Esophagus muscularis mucosa (tissue), 4 donors: Measurements from ENCODE around the gene PRSS50. TPM values are rescaled to one million over a fixed set of nuclear protein-coding genes. Genes with fewer than 3 reads are reported as not detected.

Source experiments
- DNase-seq: peaks from one replicate; pipeline ENCODE4 v3.0.0-alpha.2; 2017; ENCODE audit errors: extremely low spot score
- H3K27ac ChIP-seq, 4 donors: fragments of 200-600 bp; sonication (generic); replicated peaks in 1 of 4; 1 replicate in 3 of 4; 2 replicates in 1 of 4; pipeline ENCODE4 v1.5.1; 2016 to 2019; ENCODE audit warnings: mild to moderate bottlenecking in 1 of 4
- H3K27me3 ChIP-seq, 4 donors: fragments of 200-600 bp; sonication (generic); one replicate each; pipeline versions ENCODE4 v1.5.1 to v1.6.0; 2016 to 2019
- H3K36me3 ChIP-seq, 4 donors: fragments of 200-600 bp; sonication (generic); one replicate each; pipeline ENCODE4 v1.5.1; 2016 to 2019
- H3K4me1 ChIP-seq, 4 donors: fragments of 200-600 bp; sonication (generic); one replicate each; pipeline ENCODE4 v1.5.1; 2016 to 2019
- H3K4me3 ChIP-seq, 4 donors: fragments of 200-600 bp; sonication (generic); 1 replicate in 2 of 4; 2 replicates in 2 of 4; pipeline ENCODE4 v1.5.1; 2016 to 2019; ENCODE audit warnings: mild to moderate bottlenecking in 4 of 4, moderate library complexity in 1 of 4
- H3K9me3 ChIP-seq, 4 donors: fragments of 200-600 bp; sonication (generic); 1 replicate in 3 of 4; 2 replicates in 1 of 4; pipeline ENCODE4 v1.5.1; 2016 to 2019
- EP300 ChIP-seq: sonication (generic); formaldehyde crosslinking; IDR thresholded peaks from one replicate; pipeline ENCODE4 v1.6.1; 2017; ENCODE audit warnings: antibody characterized with exemption
- POLR2A ChIP-seq: fragments of 450-650 bp; IDR thresholded peaks from one replicate; pipeline ENCODE4 v1.6.1; 2017; ENCODE audit warnings: antibody characterized with exemption, moderate library complexity, mild to moderate bottlenecking, low read depth
- POLR2AphosphoS5 ChIP-seq, 2 donors: sonication (generic); formaldehyde crosslinking; IDR thresholded peaks; one replicate each; pipeline ENCODE4 v1.6.1; 2017; ENCODE audit warnings: antibody characterized with exemption in 2 of 2
- WGBS: methylation state at CpG from one replicate; pipeline ENCODE4 v1.1.5; 2018; 5-methylcytosine and 5-hydroxymethylcytosine counted together
- intact Hi-C: fragments of 100-400 bp; cut with DNase I; formaldehyde crosslinking; loops from one replicate; pipeline ENCODE4 v1.15.1; 2023
- total RNA-seq, 4 donors: library from RNA; depleted of rRNA; stranded (reverse); fragments of >200 nt; gene quantifications; one replicate each; pipeline versions ENCODE4 v1.1.0 to v1.2.1, GENCODE V29; 2016
- TF ChIP-seq, protein P1 (sequence below), 3 experiments: fragments of 200-600 bp in 2 of 3; fragments of 450-650 bp in 1 of 3; sonication (generic) in 2 of 3; IDR thresholded peaks; one replicate each; pipeline ENCODE4 v1.5.1; 2017 to 2019; ENCODE audit warnings: antibody characterized with exemption in 3 of 3, mild to moderate bottlenecking in 2 of 3, moderate library complexity in 1 of 3

Gene PRSS50
- total RNA-seq, 4 donors from 2014 or later = 0.32 to 0.46 (median 0.42) TPM; not detected in 1

DNA sequence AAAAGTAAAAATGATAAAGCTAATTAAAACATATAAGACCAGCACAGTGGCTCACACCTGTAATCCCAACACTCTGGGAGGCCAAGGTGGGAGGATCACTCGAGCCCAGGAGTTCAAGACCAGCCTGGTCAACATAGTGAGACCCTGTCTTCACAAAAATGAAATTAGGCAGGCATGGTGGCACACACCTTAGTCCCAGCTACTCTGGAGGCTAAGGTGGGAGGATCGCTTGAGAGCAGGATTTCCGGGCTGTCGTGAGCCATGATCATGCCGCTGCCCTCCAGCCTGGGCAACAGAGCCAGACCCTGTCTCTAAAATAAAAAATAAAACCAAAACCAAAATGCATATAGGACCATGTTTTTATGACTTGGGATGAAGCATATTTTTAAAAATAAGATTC lies 4.8 kb upstream of the PRSS50 start:
- 92% methylated on average over 5 of the region's 5 CpGs for WGBS
- Histone ChIP-seq H3K27me3 (peaks cover 0 to 32% (median 3%) of the 10 kb centered on the region in 4 donors), H3K4me3 (no peak overlapping the region), H3K36me3 (no peaks in the 10 kb centered on the region), H3K9me3 (no peaks in the 10 kb centered on the region), H3K27ac (no peak overlapping the region), H3K4me1 (peaks cover 0 to 13% (median 0%) of the 10 kb centered on the region in 4 donors)
- intact Hi-C loops = no loop called here
- DNase-seq = peak; percentile 60
- TF ChIP-seq, protein P1, sequence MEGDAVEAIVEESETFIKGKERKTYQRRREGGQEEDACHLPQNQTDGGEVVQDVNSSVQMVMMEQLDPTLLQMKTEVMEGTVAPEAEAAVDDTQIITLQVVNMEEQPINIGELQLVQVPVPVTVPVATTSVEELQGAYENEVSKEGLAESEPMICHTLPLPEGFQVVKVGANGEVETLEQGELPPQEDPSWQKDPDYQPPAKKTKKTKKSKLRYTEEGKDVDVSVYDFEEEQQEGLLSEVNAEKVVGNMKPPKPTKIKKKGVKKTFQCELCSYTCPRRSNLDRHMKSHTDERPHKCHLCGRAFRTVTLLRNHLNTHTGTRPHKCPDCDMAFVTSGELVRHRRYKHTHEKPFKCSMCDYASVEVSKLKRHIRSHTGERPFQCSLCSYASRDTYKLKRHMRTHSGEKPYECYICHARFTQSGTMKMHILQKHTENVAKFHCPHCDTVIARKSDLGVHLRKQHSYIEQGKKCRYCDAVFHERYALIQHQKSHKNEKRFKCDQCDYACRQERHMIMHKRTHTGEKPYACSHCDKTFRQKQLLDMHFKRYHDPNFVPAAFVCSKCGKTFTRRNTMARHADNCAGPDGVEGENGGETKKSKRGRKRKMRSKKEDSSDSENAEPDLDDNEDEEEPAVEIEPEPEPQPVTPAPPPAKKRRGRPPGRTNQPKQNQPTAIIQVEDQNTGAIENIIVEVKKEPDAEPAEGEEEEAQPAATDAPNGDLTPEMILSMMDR (IDR thresholded peaks at IDR 0.05) = no peak
- no peak for TF ChIP-seq POLR2AphosphoS5 (IDR thresholded peaks at IDR 0.05)
- no peak for TF ChIP-seq POLR2A
- no peak for TF ChIP-seq EP300

DNA sequence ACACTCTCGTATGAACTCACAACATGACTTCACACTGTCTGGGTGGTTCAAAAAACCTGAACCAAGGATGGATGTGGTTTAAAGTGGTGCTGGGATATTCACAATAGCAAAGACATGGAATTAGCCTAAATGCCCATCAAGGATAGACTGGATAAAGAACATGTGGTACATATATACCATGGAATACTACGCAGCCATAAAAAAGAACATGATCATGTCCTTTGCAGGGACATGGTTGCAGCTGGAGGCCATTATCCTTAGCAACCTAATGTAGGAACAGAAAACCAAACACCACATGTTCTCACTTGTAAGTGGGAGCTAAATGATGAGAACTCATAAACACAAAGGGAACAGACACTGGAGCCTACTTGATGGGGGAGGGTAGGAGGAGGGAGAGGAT lies 3.3 kb upstream of the PRSS50 start:
- H3K4me1 ChIP-seq = peaks cover 0 to 13% (median 0%) of the 10 kb centered on the region in 4 donors
- intact Hi-C loops = no loop called here
- no peak overlapping the region for H3K4me3 ChIP-seq
- WGBS = 67% methylated on average over 2 of the region's 2 CpGs
- no peak for DNase-seq
- H3K27me3 ChIP-seq = peaks cover 0 to 42% (median 4%) of the 10 kb centered on the region in 4 donors
- TF ChIP-seq POLR2AphosphoS5 (IDR thresholded peaks at IDR 0.05) (no peak), POLR2A (no peak), EP300 (no peak)
- TF ChIP-seq, protein P1 (IDR thresholded peaks at IDR 0.05) = no peak
- no peak overlapping the region for H3K27ac ChIP-seq
- no peaks in the 10 kb centered on the region for H3K36me3 ChIP-seq
- H3K9me3 ChIP-seq = no peaks in the 10 kb centered on the region

DNA sequence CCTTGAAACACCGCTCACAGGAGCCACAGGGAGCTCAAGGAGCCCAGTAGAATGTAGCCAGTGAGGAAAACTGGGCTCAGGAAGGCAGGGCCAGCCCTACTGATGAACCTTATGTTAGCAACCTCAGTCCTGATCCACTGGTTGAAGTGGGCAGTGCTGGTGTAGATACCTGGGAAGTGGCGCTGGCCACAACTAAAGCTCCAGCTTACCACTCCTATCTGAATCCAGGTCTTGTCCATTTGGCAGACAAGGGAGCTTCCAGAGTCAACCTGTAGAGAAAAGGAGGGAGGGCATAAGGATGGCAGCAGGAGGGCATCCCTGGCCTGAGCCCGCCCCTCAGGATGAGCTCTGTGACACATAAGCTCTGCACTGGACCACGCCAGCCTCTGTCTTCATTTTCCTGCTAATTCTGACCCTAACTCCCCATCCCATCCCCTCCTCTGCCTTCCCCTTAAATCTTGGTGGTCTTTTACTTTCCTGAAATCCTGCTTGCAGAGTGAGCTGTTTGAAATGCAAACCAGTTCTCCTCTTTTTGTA lies 2.1 kb upstream of the PRSS50 start:
- Histone ChIP-seq H3K4me3 (no peak overlapping the region), H3K27me3 (peaks cover 0 to 42% (median 4%) of the 10 kb centered on the region in 4 donors), H3K4me1 (peaks cover 0 to 7% (median 0%) of the 10 kb centered on the region in 4 donors), H3K27ac (no peak overlapping the region), H3K36me3 (no peaks in the 10 kb centered on the region), H3K9me3 (no peaks in the 10 kb centered on the region)
- intact Hi-C loops = no loop called here
- peak; percentile 89 for DNase-seq
- no peak for TF ChIP-seq POLR2A
- TF ChIP-seq POLR2AphosphoS5 (IDR thresholded peaks at IDR 0.05) = no peak
- no peak for TF ChIP-seq EP300
- TF ChIP-seq, protein P1 (IDR thresholded peaks at IDR 0.05) = no peak
- 86% methylated on average over 4 of the region's 4 CpGs for WGBS

DNA sequence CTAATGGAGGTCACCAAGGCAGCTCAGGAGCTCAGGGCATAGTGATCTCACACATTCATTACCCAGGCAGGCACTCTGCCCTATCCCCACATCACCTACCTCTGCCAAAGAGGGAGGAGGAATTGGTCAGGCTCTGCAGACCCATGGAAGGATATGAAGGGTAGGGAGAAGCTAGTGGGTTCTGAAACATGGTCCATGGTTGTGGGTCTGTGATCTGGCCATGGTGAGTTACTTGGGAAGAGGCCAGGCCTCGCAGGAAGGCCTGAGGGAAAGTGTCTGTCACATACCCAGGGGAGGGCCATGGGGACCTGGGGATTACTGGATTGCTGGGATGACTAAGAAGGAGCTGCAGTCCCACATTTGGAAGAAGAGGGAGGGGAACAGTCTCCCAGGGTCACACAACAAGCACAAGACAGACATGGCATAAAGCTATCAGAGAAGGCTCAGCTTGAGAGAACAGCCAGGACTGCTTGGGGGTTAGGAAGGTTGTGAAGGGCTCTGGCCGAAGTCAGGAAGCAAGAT lies 1.4 kb upstream of the PRSS50 start:
- H3K27me3 ChIP-seq = peaks cover 0 to 42% (median 4%) of the 10 kb centered on the region in 4 donors
- intact Hi-C loops = no loop called here
- no peak overlapping the region for H3K4me3 ChIP-seq
- no peaks in the 10 kb centered on the region for H3K9me3 ChIP-seq
- H3K36me3 ChIP-seq = no peaks in the 10 kb centered on the region
- no peak overlapping the region for H3K27ac ChIP-seq
- TF ChIP-seq EP300 (no peak), POLR2A (no peak)
- TF ChIP-seq, protein P1 (IDR thresholded peaks at IDR 0.05) = no peak
- DNase-seq = peak; percentile 88
- H3K4me1 ChIP-seq = peaks cover 0 to 7% (median 0%) of the 10 kb centered on the region in 4 donors
- 87% methylated on average over 2 of the region's 2 CpGs for WGBS
